Adrenal gland (tissue), 12 donors: Measurements from ENCODE around the gene ATXN1. TPM values are rescaled to one million over a fixed set of nuclear protein-coding genes. Genes with fewer than 3 reads are reported as not detected.

Experiments
- DNase-seq, 7 donors: peaks; one replicate each; pipeline ENCODE4 v3.0.0-alpha.2; 2019 to 2020
- H3K27ac ChIP-seq, 5 donors: fragments of 200-600 bp; sonication (generic) in 4 of 5; 1 replicate in 3 of 5; 2 replicates in 2 of 5; pipeline versions ENCODE4 v1.5.1 to v1.8.0; 2016 to 2020; ENCODE audit warnings: mild to moderate bottlenecking in 1 of 5
- H3K27me3 ChIP-seq: fragments of 200-600 bp; 2 replicates; pipeline ENCODE4 v1.8.0; 2021
- H3K36me3 ChIP-seq, 2 donors: fragments of 200-600 bp; replicated peaks in 1 of 2; 1 replicate in 1 of 2; 2 replicates in 1 of 2; pipeline versions ENCODE4 v1.5.1 to v1.8.0; 2018 to 2022
- H3K4me1 ChIP-seq, 2 donors: fragments of 200-600 bp; replicated peaks in 1 of 2; 1 replicate in 1 of 2; 2 replicates in 1 of 2; pipeline versions ENCODE4 v1.5.1 to v1.8.0; 2018 to 2021
- H3K4me3 ChIP-seq, 4 donors: fragments of 200-600 bp; sonication (generic) in 3 of 4; one replicate each; pipeline ENCODE4 v1.5.1; 2016 to 2018
- H3K9me3 ChIP-seq, 3 donors: fragments of 200-600 bp; sonication (generic) in 1 of 3; replicated peaks in 1 of 3; 1 replicate in 2 of 3; 2 replicates in 1 of 3; pipeline versions ENCODE4 v1.5.1 to v1.8.0; 2016 to 2021
- CTCF ChIP-seq, 6 experiments: fragments of 450-650 bp in 4 of 6; fragments of 200-600 bp in 2 of 6; sonication (generic) in 1 of 6; IDR thresholded peaks; 1 replicate in 5 of 6; 2 replicates in 1 of 6; pipeline versions ENCODE4 v1.5.1 to v1.8.0; 2016 to 2021; ENCODE audit warnings: antibody characterized with exemption in 6 of 6, mild to moderate bottlenecking in 2 of 6, moderate library complexity in 1 of 6
- POLR2A ChIP-seq, 2 donors: fragments of 450-650 bp; IDR thresholded peaks; one replicate each; pipeline ENCODE4 v1.6.1; 2017; ENCODE audit warnings: antibody characterized with exemption in 2 of 2, mild to moderate bottlenecking in 2 of 2, moderate library complexity in 1 of 2
- WGBS, 4 donors: extraction: QIAGEN DNeasy Blood & Tissue Kit in 2 of 4; methylation state at CpG; one replicate each; pipeline versions ENCODE4 v1.1.5 to v1.1.7; 2013 to 2017; 5-methylcytosine and 5-hydroxymethylcytosine counted together
- intact Hi-C, 2 donors: fragments of 100-400 bp; cut with DNase I; formaldehyde crosslinking; loops; one replicate each; pipeline versions ENCODE4 v1.14.1 to v1.15.0; 2022 to 2023
- polyA plus RNA-seq, 3 donors: library from polyadenylated mRNA; stranded (reverse); fragments of 200-250 nt in 2 of 3; fragments of 350-450 nt in 1 of 3; fragmentation: Illumina TruSeq in 1 of 3; extraction: RNeasy Lipid Tissue Mini Kit (QIAGEN cat#74804) in 1 of 3; gene quantifications; one replicate each; pipeline ENCODE4 v1.2.3, GENCODE V29; 2013 to 2014
- total RNA-seq, 9 donors: library from RNA; depleted of rRNA in 4 of 9; stranded (reverse); fragments of >200 nt in 4 of 9; fragments of 120-200 nt in 1 of 9; fragmentation: NEBNext Ultra II Directional in 1 of 9; extraction: Animal tissue kit (Norgen Biotek cat#: 25700) in 1 of 9; gene quantifications; one replicate each; pipeline versions ENCODE4 v1.1.0 to v1.2.4, GENCODE V29; 2013 to 2023
- donor health status: healthy with polysubstance abuse.
- donor health status: Bipolar disorder and iron deficiency.
- donor health status: DM: yes; HTN: yes; CAD: no.
- donor health status: DM: no; HTN: no; CAD: no.
- donor health status: DM: no; HTN: no; CAD: no.
- donor health status: DM: yes; HTN: yes; CAD: no.

The ATXN1 gene
- total and polyA plus RNA-seq, 12 donors, result 3.4 to 51.3 (median 25.4) TPM

GRCh38 chr6:16285467-16286150 lies 475.7 kb downstream of the ATXN1 start:
- no peak for TF ChIP-seq CTCF (IDR thresholded peaks at IDR 0.05)
- TF ChIP-seq POLR2A (IDR thresholded peaks at IDR 0.05), result no peak
- 86 to 91% (median 89%) methylated on average over 5 to 11 of the region's 11 CpGs for WGBS, 4 donors
- intact Hi-C loops, result no loop called here

GRCh38 chr6:16284472-16284871 lies 476.8 kb downstream of the ATXN1 start:
- H3K27ac ChIP-seq, result no peak overlapping the region
- no peaks in the 10 kb centered on the region for H3K9me3 ChIP-seq
- intact Hi-C loops, result no loop called here
- H3K27me3 ChIP-seq, result no peaks in the 10 kb centered on the region
- no peaks in the 10 kb centered on the region for H3K36me3 ChIP-seq
- whole genome bisulfite sequencing, 4 donors, result 92 to 97% (median 95%) methylated on average over 7 to 14 of the region's 14 CpGs
- no peak overlapping the region for H3K4me3 ChIP-seq
- H3K4me1 ChIP-seq, result no peaks in the 10 kb centered on the region
- DNase-seq, result no peak
- TF ChIP-seq POLR2A (IDR thresholded peaks at IDR 0.05), result no peak
- TF ChIP-seq CTCF (IDR thresholded peaks at IDR 0.05), result no peak

More at GRCh38 chr6:16285467-16286150, 475.7 kb downstream of the ATXN1 start:
- H3K36me3 ChIP-seq, result no peaks in the 10 kb centered on the region
- H3K4me3 ChIP-seq, result no peak overlapping the region
- no peak overlapping the region for H3K27ac ChIP-seq
- H3K27me3 ChIP-seq, result no peaks in the 10 kb centered on the region
- H3K9me3 ChIP-seq, result no peaks in the 10 kb centered on the region
- no peaks in the 10 kb centered on the region for H3K4me1 ChIP-seq
- no peak for DNase-seq

DNA sequence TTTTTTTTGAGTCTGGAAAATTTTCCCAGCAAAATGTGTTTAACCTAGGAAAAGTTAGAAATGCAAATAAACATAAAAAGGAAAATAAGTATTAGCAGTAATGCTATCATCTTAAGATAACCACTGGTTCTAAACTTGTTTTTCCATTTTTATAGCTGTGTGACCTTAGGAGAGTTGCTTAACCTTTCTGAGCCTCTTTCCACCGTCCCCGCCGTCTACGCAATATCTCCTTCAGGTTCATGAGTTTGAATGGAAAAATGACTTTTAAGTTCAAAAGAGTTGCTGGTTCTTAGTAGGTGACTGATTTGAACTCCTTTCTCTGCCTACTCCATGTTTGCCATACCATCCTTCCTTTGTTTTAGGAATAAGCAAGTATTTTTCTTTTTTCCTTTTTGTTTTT lies 478.9 kb downstream of the ATXN1 start:
- H3K36me3 ChIP-seq, result no peaks in the 10 kb centered on the region
- 91 to 94% (median 93%) methylated on average over 4 of the region's 4 CpGs for WGBS, 4 donors
- TF ChIP-seq POLR2A (IDR thresholded peaks at IDR 0.05) (no peak), CTCF (IDR thresholded peaks at IDR 0.05) (no peak)

DNA sequence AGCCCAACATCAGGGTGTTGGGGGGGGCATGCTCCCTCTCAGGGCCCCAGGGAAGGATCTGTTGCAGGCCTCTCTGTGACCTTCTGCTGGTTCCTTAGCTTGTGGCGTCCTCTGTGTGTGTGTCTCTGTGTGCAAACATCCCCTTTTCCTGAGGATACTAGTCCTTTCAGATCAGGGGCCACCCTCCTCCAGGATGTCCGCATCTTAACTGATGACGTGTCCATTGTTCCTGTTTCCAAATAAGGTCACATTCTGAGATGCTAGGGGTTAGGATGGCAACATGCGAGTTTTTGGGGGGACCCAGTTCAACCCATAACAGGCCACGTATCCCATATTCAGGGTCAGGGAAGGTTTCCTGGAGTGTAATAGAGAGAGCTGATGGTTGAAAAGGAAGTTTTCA lies 482.0 kb downstream of the ATXN1 start:
- intact Hi-C loops, result no loop called here

More for the DNA sequence above, 478.9 kb downstream of the ATXN1 start:
- no peak overlapping the region for H3K27ac ChIP-seq
- peaks cover 0 to 5% of the 10 kb centered on the region in 2 donors for H3K4me1 ChIP-seq
- DNase-seq, result no peak
- intact Hi-C loops, result no loop called here
- no peaks in the 10 kb centered on the region for H3K9me3 ChIP-seq
- no peaks in the 10 kb centered on the region for H3K27me3 ChIP-seq
- H3K4me3 ChIP-seq, result no peak overlapping the region

More for the DNA sequence above, 482.0 kb downstream of the ATXN1 start:
- WGBS, 4 donors, result 84 to 100% (median 91%) methylated on average over 5 of the region's 5 CpGs
- Histone ChIP-seq H3K4me3 (no peak overlapping the region), H3K27ac (no peak overlapping the region), H3K36me3 (no peaks in the 10 kb centered on the region), H3K27me3 (no peaks in the 10 kb centered on the region), H3K4me1 (peaks cover 0 to 8% of the 10 kb centered on the region in 2 donors), H3K9me3 (no peaks in the 10 kb centered on the region)
- DNase-seq, result no peak
- no peak for TF ChIP-seq CTCF (IDR thresholded peaks at IDR 0.05)
- no peak for TF ChIP-seq POLR2A (IDR thresholded peaks at IDR 0.05)
